NCI-H1105 (cell line): Measurements from ENCODE around the gene STARD10.
"Not testable (repeated sequence)": the region's sequence is repeated elsewhere in the genome, so short reads cannot be mapped to it uniquely, and the experiment has no call there.

ENCODE experiments used
- DNase-seq: peaks from one replicate; lab custom pipeline; 2025; lab: John Stamatoyannopoulos, UW

Gene STARD10, protein sequence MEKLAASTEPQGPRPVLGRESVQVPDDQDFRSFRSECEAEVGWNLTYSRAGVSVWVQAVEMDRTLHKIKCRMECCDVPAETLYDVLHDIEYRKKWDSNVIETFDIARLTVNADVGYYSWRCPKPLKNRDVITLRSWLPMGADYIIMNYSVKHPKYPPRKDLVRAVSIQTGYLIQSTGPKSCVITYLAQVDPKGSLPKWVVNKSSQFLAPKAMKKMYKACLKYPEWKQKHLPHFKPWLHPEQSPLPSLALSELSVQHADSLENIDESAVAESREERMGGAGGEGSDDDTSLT

DNA sequence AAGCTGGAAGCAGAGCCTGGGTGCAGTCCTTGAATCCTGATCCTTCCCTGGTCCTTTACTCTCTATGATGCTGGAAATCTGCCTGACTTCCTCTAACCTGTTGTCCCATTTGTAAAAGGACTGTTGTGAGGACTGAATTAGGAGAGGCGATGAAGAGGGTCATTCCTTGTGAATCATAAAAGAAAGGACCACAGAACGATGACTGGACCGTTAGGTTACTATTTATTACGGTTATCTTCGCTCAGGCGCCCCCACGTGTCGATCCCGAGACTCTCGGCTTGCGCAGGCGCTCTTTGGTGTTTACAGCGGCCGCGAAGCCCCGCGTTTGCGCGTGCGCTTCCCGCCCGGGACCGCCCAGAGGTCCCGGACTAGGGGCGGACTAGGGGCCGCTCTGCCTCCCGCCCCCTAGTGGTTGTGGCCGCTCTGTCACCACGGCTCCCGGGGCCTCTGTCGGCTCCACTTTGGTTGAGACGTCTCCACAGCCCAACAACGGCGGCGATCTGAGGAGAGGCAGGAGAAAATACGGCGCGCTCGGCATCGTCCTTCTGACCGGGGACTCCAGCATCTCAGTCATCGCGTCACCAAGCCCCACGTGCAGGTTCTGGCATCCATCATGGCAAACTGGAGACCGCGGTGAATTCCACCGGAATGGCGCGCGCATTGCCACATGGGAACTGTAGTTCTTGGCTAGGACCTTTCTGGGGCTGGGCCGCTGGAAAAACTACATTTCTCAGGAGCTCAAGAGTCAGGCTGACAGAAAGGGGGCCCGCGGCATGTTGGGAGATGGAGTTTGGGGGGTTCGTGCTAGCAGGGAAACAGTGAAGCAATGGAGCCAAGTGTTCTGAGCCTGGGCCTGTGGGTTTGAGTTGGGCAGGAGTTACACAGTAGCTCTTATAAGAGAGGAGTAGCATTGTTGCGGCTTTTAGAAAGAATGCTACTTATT, at the start of gene STARD10:
Gene STARD10 (minus strand): TSS at position 623 of the 943 bp plus-strand sequence. CDS start 12,866 bp downstream, outside the sequence.
- peak; percentile 93 for DNase-seq

DNA sequence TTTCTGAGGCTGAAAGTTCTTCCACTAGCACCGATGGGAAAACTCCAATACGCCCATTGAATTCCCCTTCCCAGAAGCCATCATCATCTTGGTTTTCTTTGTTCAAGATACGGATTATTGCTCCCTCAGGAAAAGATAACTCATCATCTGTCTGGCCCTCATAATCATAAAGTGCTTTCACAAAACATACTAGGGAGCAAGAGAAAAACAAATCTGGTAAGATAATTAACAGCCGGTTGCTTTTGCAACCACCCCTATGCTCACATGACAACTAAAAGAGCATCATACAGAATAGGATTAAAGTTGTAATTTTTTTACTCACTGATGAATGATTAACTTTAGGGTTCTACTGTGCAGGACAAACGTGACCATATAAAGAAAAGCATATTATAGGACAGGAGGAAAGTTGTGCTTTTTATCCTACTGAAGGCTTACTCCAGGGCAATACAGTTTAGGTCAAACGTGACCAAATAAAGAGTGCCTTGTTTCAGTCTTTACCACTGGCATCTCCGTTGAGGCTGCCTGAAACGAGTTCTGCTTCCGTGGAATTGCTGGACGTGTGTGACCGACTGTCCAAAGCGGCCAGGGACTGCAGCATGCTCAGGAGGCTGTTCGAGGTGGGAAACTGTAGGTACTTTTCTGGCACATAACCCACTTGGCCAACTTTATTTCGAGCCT, 48.9 kb upstream of the STARD10 start:
- DNase-seq: no peak

DNA sequence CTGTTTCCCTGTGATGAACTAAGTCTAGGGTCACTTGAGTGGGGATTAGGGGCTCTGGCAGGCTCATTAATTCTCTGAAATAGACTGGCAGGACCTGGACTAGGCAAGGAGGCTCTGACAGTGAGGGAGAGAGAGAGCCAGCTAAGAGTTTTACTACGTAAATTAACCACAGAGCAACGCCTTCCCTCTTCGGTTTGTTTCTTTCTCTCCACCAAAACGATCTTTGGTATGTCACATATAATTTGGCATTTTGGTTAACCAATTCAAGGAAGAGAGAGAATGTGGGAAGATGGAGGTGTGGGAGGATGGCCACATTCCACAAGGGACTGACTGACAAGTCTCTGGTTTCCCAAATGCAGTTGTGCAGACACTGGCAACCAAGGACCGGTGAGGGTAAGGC, 48.3 kb upstream of the STARD10 start:
- no peak for DNase-seq

DNA sequence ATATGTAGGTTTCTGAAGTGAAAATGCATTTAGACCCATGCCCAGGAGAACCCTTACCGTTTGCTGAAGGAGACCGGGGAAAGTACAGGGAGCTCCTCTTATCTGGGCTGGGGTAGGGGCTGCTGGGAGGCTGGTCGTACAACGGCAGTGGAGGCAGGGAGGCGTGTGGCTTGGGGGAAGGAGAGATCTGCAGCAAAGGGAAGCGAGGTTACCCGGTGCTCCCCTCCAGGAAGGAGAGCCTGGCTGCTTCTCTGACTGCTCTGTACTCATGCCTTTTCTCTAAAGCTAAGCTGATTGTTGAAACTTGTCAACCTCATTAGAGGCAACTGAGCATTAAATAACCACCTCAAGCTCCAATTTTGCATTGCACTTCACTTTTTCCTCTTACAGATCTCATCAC, 47.5 kb upstream of the STARD10 start:
- DNase-seq: no peak

- no peak for DNase-seq
Observed at GRCh38 chr11:72840780-72841179, 46.9 kb upstream of the STARD10 start.

GRCh38 chr11:72838691-72839305, 45.0 kb upstream of the STARD10 start:
- no peak for DNase-seq

GRCh38 chr11:72836111-72836510, 42.3 kb upstream of the STARD10 start:
- no peak for DNase-seq

GRCh38 chr11:72834905-72835304, 41.1 kb upstream of the STARD10 start:
- DNase-seq: no peak

GRCh38 chr11:72833811-72834493, 40.1 kb upstream of the STARD10 start:
- no peak for DNase-seq

DNA sequence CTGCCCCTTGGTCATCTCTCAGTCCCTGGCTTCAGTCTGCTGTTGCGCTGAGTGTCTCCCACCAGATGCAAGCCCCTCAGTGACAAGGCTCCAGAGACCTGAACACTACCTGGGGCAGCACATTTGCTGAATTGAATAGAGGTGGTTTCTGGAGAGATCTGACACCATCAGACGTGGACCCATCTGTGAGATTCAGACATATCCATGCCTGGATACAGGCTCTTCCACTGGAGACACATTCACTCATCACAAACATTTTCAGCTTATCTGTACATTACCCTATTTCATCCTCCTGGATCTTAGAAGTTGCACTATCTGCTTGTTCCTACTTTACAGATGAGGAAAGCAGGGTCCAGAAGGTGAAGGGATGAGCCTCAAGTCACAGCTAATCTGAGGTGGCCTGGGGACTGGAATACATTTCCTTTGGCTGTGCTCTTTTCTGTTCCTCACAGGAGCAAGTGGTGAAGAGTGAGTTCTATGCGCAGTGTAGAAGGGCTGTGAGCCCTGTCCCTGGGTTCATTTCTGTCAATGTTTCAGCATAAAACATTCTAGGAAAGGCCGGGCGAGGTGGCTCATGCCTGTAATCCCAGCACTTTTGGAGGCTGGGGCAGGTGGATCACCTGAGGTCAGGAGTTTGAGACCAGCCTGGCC, 39.4 kb upstream of the STARD10 start:
- DNase-seq: no peak

GRCh38 chr11:72832301-72833082, 38.6 kb upstream of the STARD10 start:
- no peak for DNase-seq

DNA sequence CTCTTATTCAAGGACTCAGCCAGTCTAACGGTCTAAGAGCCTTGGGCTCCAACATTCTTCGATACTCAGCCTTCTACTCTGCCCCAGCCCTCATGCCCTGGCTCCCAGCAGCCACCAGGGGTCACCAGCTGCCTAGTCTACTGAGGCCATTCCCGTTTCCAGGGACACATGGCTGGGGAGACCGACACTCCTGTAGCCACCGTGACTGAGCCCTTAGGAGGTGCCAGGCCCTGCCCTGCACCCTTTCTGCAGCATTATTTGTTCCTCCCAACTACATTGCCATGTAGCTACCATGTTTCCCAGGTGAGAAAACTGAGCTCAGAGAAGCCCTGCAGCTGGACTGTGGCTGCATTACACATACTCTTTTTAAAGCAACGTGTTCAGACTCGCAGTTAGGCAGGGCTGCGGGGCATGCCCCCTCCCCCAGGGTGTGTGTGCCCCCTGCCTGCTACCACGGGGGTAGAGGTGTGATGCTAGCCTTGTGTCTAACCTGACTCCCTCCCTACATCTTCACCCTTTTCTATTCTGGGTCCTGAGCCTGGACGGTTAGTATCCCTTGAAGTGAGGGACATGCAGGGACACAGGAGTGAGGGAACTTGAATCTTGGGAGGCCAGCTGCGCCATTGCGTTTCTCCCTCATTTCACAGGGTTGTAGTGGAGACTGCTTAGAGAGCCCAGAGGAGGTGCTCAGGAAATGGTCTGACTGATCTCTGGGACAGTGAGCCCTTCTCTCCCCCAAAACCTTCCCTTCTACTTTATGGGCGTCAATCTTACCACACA, 37.9 kb upstream of the STARD10 start:
- DNase-seq: peak; percentile 82

GRCh38 chr11:72829884-72830533, 36.2 kb upstream of the STARD10 start:
- DNase-seq: no peak

DNA sequence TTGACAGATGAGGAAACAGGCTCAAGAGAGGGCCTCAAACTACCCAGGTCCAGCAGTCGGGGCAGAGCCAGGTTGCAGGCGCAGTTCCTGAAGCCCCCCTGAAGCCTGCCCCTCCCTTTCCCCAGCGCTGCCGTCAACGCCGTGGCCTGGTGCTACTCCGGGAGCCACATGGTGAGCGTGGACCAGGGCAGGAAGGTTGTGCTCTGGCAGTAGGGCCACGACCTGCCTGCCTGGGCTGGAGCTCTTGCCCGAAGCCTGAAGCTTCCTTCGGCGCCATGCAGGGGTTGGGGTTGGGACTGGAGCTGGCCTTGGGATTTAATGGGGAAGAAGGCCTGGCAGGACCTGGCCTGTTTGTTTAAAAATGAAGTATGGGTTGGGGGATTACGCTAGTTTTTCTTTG, 35.3 kb upstream of the STARD10 start:
- DNase-seq: no peak

DNA sequence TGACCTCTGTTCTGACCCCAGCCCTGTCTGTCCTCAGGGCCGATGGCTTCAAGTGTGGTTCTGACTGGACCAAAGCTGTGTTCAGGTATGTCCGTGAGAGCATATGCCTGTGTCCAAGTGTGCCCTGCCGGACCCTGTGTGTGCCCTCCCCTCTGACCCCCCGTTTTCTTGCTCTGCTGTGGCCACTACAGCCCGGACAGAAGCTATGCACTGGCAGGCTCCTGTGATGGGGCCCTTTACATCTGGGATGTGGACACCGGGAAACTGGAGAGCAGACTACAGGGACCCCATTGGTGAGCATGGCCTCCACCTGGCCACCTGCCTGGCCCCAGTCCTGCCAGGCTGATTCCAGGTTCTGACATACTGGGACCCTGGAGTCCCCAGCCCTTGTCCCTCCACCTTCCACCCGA, 34.9 kb upstream of the STARD10 start:
- no peak for DNase-seq

- no peak for DNase-seq
Observed at GRCh38 chr11:72828081-72828567, 34.3 kb upstream of the STARD10 start.

GRCh38 chr11:72827656-72828055, 33.8 kb upstream of the STARD10 start:
- not testable (repeated sequence) for DNase-seq

DNA sequence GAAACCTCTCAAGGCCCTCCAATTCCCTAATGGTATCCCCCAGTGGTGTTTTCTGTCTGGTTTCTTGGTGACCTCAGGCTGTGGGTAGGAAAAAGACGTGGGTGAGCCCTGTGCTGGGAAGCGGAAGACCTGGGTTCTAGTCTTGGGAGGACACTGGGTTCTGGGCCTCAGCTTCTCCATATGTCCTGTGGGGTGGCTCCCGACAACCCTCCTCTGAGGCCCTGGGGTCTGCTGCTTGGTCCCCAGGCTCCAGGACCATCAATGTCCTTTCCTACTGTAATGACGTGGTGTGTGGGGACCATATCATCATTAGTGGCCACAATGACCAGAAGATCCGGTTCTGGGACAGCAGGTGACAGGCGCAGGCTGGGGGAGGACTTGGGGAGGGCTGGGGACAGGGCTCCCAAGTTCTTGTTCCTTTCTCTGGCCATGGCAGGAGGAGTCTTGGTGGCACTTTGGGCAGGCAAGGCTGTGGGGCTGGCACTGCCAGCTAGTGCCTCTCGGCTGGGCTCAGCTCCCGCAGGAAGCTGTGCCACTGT, 33.2 kb upstream of the STARD10 start:
- no peak for DNase-seq
